PC-3 (cell line): ENCODE results near the gene RAB6B. TPM values are rescaled to one million over a fixed set of nuclear protein-coding genes. Genes with fewer than 3 reads are reported as not detected.

Experiments used
- ATAC-seq: fragments of 200-7000 bp; cut with Tn5 transposase; 2 replicates; pipeline ENCODE4 v1.9.1; 2020; ENCODE audit warnings: mild to moderate bottlenecking, moderate library complexity
- BruUV-seq: library from RNA; stranded (reverse); fragments of 400-500 nt; replicated peaks from 2 replicates; lab custom pipeline; 2021; lab: Mats Ljungman, UMichigan
- CTCF ChIA-PET: fragments of 300-600 bp; sonication (Branson Sonifier 250); formaldehyde crosslinking; loops from one replicate; lab custom pipeline; 2022; ENCODE audit warnings: antibody characterized with exemption; lab: Charles Lee
- POLR2A ChIA-PET: fragments of 300-600 bp; sonication (Branson Sonifier 250); formaldehyde crosslinking; loops from one replicate; lab custom pipeline; 2022; ENCODE audit warnings: antibody characterized with exemption; ENCODE audit not compliant: unreplicated experiment; lab: Charles Lee
- DNase-seq: peaks from one replicate; pipeline ENCODE4 v3.0.0-alpha.2; 2015
- H2AFZ ChIP-seq: fragments of 300-600 bp; sonication (generic); 2 replicates; pipeline ENCODE4 v1.6.0; 2016; ENCODE audit warnings: antibody characterized with exemption, low read length
- H3F3A ChIP-seq: fragments of 300-600 bp; sonication (generic); one replicate; pipeline ENCODE4 v1.6.0; 2017; ENCODE audit warnings: antibody characterized with exemption, low read length, control low read depth, mild to moderate bottlenecking; ENCODE audit not compliant: unreplicated experiment
- H3K27ac ChIP-seq: fragments of 300-600 bp; sonication (generic); 2 replicates; pipeline ENCODE4 v1.5.1; 2016; ENCODE audit warnings: mild to moderate bottlenecking, low read length
- H3K27me3 ChIP-seq: fragments of 300-600 bp; sonication (generic); 2 replicates; pipeline ENCODE4 v1.6.1; 2016; ENCODE audit warnings: low read length, mixed read lengths
- H3K36me3 ChIP-seq: fragments of 300-600 bp; sonication (generic); 2 replicates; pipeline ENCODE4 v1.6.1; 2016; ENCODE audit warnings: low read depth, mixed run types, low read length, mixed read lengths
- H3K4me1 ChIP-seq: fragments of 300-600 bp; sonication (generic); 2 replicates; pipeline ENCODE4 v1.5.1; 2016; ENCODE audit warnings: low read length; ENCODE audit not compliant: insufficient read depth
- H3K4me2 ChIP-seq: fragments of 300-600 bp; sonication (generic); 2 replicates; pipeline ENCODE4 v1.6.0; 2016; ENCODE audit warnings: low read length
- H3K4me3 ChIP-seq: fragments of 300-600 bp; sonication (generic); 2 replicates; pipeline ENCODE4 v1.5.1; 2016; ENCODE audit warnings: mild to moderate bottlenecking, low read length, mixed read lengths
- H3K79me2 ChIP-seq: fragments of 300-600 bp; sonication (generic); 2 replicates; pipeline ENCODE4 v1.6.1; 2017; ENCODE audit warnings: low read length, mixed read lengths
- H3K9ac ChIP-seq: fragments of 300-600 bp; sonication (generic); 2 replicates; pipeline ENCODE4 v1.6.0; 2016; ENCODE audit warnings: mild to moderate bottlenecking, low read length
- H3K9me2 ChIP-seq: fragments of 300-600 bp; sonication (generic); replicated peaks from 2 replicates; pipeline ENCODE4 v1.6.1; 2016; ENCODE audit warnings: mixed run types, low read length, mixed read lengths
- H3K9me3 ChIP-seq: fragments of 300-600 bp; sonication (generic); 2 replicates; pipeline ENCODE4 v1.6.1; 2016; ENCODE audit warnings: low read length, mixed read lengths
- H4K20me1 ChIP-seq: fragments of 300-600 bp; sonication (generic); 2 replicates; pipeline ENCODE4 v1.6.1; 2016; ENCODE audit warnings: low read length, mixed read lengths
- CTCF ChIP-seq: fragments of 300-600 bp; sonication (generic); conservative IDR thresholded peaks from 2 replicates; pipeline ENCODE4 v1.5.1; 2017; ENCODE audit warnings: antibody characterized with exemption, low read depth, mild to moderate bottlenecking, low read length
- EZH2 ChIP-seq: fragments of 300-600 bp; sonication (generic); IDR thresholded peaks from one replicate; pipeline ENCODE4 v1.6.1; 2017; ENCODE audit warnings: antibody characterized with exemption, mild to moderate bottlenecking, low read length; ENCODE audit not compliant: unreplicated experiment
- EZH2phosphoT487 ChIP-seq: fragments of 300-600 bp; sonication (generic); IDR thresholded peaks from 2 replicates; pipeline ENCODE4 v1.6.1; 2018; ENCODE audit warnings: mild to moderate bottlenecking, antibody characterized with exemption, low read length, borderline replicate concordance
- intact Hi-C: fragments of 100-400 bp; cut with micrococcal nuclease; formaldehyde crosslinking; loops from 2 replicates; pipeline ENCODE4 v1.9.0; 2023
- total RNA-seq: library from RNA; depleted of rRNA; stranded (reverse); fragments of >200 nt; gene quantifications from 2 replicates; pipeline ENCODE4 v1.2.3, GENCODE V29; 2014

Gene RAB6B
- total RNA-seq, 1 experiment from 2014 or later: 0.22 TPM

GRCh38 chr3:133843634-133844033 is 52.0 kb downstream of the RAB6B start:
- H3K4me2 ChIP-seq: no peak overlapping the region

GRCh38 chr3:133842158-133842557 is 53.5 kb downstream of the RAB6B start:
- H3K4me1 ChIP-seq: no peaks in the 10 kb centered on the region
- ChIA-PET POLR2A (no interaction called here), CTCF (no interaction called here)
- ATAC-seq (no peak), DNase-seq (no peak)
- no peaks in the 10 kb centered on the region for H4K20me1 ChIP-seq
- no peak overlapping the region for H3K9ac ChIP-seq
- no peak overlapping the region for H2AFZ ChIP-seq
- TF ChIP-seq CTCF: no peak
- no peak for TF ChIP-seq EZH2phosphoT487
- TF ChIP-seq EZH2: no peak
- no peak overlapping the region for H3K4me2 ChIP-seq
- H3K79me2 ChIP-seq: no peaks in the 10 kb centered on the region
- intact Hi-C loops: no loop called here
- no peaks in the 10 kb centered on the region for H3K9me3 ChIP-seq
- H3K36me3 ChIP-seq: no peaks in the 10 kb centered on the region
- H3F3A ChIP-seq: no peaks in the 10 kb centered on the region
- no peaks in the 10 kb centered on the region for H3K9me2 ChIP-seq
- no TSS peak for BruUV-seq
- H3K27ac ChIP-seq: no peak overlapping the region
- H3K27me3 ChIP-seq: no peaks in the 10 kb centered on the region
- H3K4me3 ChIP-seq: no peak overlapping the region

More at GRCh38 chr3:133843634-133844033, 52.0 kb downstream of the RAB6B start:
- POLR2A ChIA-PET: no interaction called here
- H3K4me1 ChIP-seq: no peaks in the 10 kb centered on the region
- H2AFZ ChIP-seq: no peak overlapping the region
- no peaks in the 10 kb centered on the region for H3K9me3 ChIP-seq
- H4K20me1 ChIP-seq: no peaks in the 10 kb centered on the region
- no peaks in the 10 kb centered on the region for H3K36me3 ChIP-seq
- intact Hi-C loops: no loop called here
- TF ChIP-seq EZH2: no peak
- TF ChIP-seq EZH2phosphoT487: no peak
- TF ChIP-seq CTCF: no peak
- no peaks in the 10 kb centered on the region for H3K9me2 ChIP-seq
- BruUV-seq: no TSS peak
- ATAC-seq (no peak), DNase-seq (no peak)
- H3F3A ChIP-seq: no peaks in the 10 kb centered on the region
- no peaks in the 10 kb centered on the region for H3K79me2 ChIP-seq
- no peak overlapping the region for H3K27ac ChIP-seq
- no peak overlapping the region for H3K9ac ChIP-seq
- CTCF ChIA-PET: no interaction called here
- no peaks in the 10 kb centered on the region for H3K27me3 ChIP-seq
- H3K4me3 ChIP-seq: no peak overlapping the region

GRCh38 chr3:133841196-133841595 is 54.5 kb downstream of the RAB6B start:
- ChIA-PET CTCF (no interaction called here), POLR2A (no interaction called here)
- H3K4me2 ChIP-seq: no peak overlapping the region
- no peak for ATAC-seq
- H4K20me1 ChIP-seq: no peaks in the 10 kb centered on the region
- H3F3A ChIP-seq: no peaks in the 10 kb centered on the region
- no peaks in the 10 kb centered on the region for H3K9me2 ChIP-seq
- BruUV-seq: no TSS peak
- no peaks in the 10 kb centered on the region for H3K79me2 ChIP-seq
- intact Hi-C loops: no loop called here
- no peak for TF ChIP-seq EZH2phosphoT487
- TF ChIP-seq CTCF: no peak
- no peak for TF ChIP-seq EZH2
- no peak overlapping the region for H2AFZ ChIP-seq
- H3K27me3 ChIP-seq: no peaks in the 10 kb centered on the region
- no peak overlapping the region for H3K27ac ChIP-seq
- no peaks in the 10 kb centered on the region for H3K9me3 ChIP-seq
- H3K4me1 ChIP-seq: no peaks in the 10 kb centered on the region
- H3K4me3 ChIP-seq: no peak overlapping the region
- no peak for DNase-seq
- no peaks in the 10 kb centered on the region for H3K36me3 ChIP-seq
- H3K9ac ChIP-seq: no peak overlapping the region
